Heart left ventricle (tissue), 13 donors: ENCODE data around the gene PSMA6.

ENCODE experiments used
- CTCF ChIP-seq, 12 donors: fragments of 200-600 bp; sonication (generic) in 4 of 12; IDR thresholded peaks; one replicate each; pipeline versions ENCODE4 v1.5.0 to v1.8.0; 2018 to 2022; ENCODE audit warnings: antibody characterized with exemption in 12 of 12, mild to moderate bottlenecking in 5 of 12
- POLR2A ChIP-seq, 2 donors: fragments of 450-650 bp; IDR thresholded peaks; one replicate each; pipeline ENCODE4 v1.6.1; 2017; ENCODE audit warnings: antibody characterized with exemption in 2 of 2, mild to moderate bottlenecking in 2 of 2, moderate library complexity in 2 of 2
- donor health status: ischemic (EF 13 %, LVEDD 7.1; RV severe dilation, severe dysfunction).
- donor health status: DM: no; HTN: yes; CAD: no.
- donor health status: DM: no; HTN: no; CAD: no.
- donor health status: ischemic (EF 25% LVEDD 6.9; RV normal size, moderate dysfunction).
- donor health status: ischemic (EF 25% LVEDD 5.7; RV mildly dilated, moderate dysfunction).
- donor health status: ischemic (EF 35%, LVEDD 5.7; RV mildly dilated, moderate dysfunction).
- donor health status: nonischemic (EF 11% LVEDD 7.7; RV severe dilation, severe dysfunction).
- donor health status: DM: yes; HTN: yes; CAD: no.
- donor health status: PGD.
- donor health status: ischemic (EF 29% LVEDD 5.4; RV normal size, mild dysfunction).
- donor health status: nonischemic (EF 23%, LVEDD 6.1; RV moderate dilation, normal function).

- TF ChIP-seq CTCF (IDR thresholded peaks at IDR 0.05) (no peak), POLR2A (IDR thresholded peaks at IDR 0.05) (no peak)
Observed at GRCh38 chr14:35287431-35288013, 4.7 kb upstream of the PSMA6 start.
